ENCODE results near the gene WFIKKN2. TPM values are rescaled to one million over a fixed set of nuclear protein-coding genes. Genes with fewer than 3 reads are reported as not detected.

The WFIKKN2 gene
- polyA plus RNA-seq, 2 of the 4 experiments (the other 2 are of a cell fraction): not detected

GRCh38 chr17:50836826-50837225 is 1.4 kb downstream of the WFIKKN2 start:
- POLR2A ChIA-PET: no interaction called here
- ATAC-seq: no peak

GRCh38 chr17:50837286-50837979 is 2.0 kb downstream of the WFIKKN2 start:
- FAIRE-seq: no peak
- no peak for DNase-seq (ENCODE audit: low read depth in 1 of 2, low spot score in 1 of 2)
- Histone ChIP-seq H3K4me1 (0 out of 3 replicates have a peak, but pooled peaks cover 4% of the 10 kb centered on the region), H3K9me3 (no peaks in the 10 kb centered on the region), H3K27ac (no peak overlapping the region), H3K4me2 (no peak overlapping the region), H3K4me3 (no peak overlapping the region)
- TF ChIP-seq EHMT2 (IDR thresholded peaks at IDR 0.05; ENCODE audit: low read depth) (no peak), HMGXB4 (CRISPR knock-in tag; IDR thresholded peaks at IDR 0.05; ENCODE audit: borderline replicate concordance) (no peak)
- ChIA-PET POLR2A (no interaction called here), CTCF (interaction anchor here (0.8 to 31.4 kb wide), 11 partner anchors 10 to 290 kb away, joined by 3 to 1502 read pairs (median 6); partner anchors contain the start of gene SPATA20)
- no peak for ATAC-seq
- 55% methylated on average over 7 of the region's 7 CpGs for WGBS (ENCODE audit: missing lambda C conversion rate)

More at GRCh38 chr17:50836826-50837225, 1.4 kb downstream of the WFIKKN2 start:
- DNase-seq (ENCODE audit: low read depth in 1 of 2, low spot score in 1 of 2) (no peak), FAIRE-seq (no peak)
- Histone ChIP-seq H3K4me1 (0 out of 3 replicates have a peak, but pooled peaks cover 4% of the 10 kb centered on the region), H3K4me3 (no peak overlapping the region), H3K27ac (no peak overlapping the region), H3K4me2 (no peak overlapping the region), H3K9me3 (no peaks in the 10 kb centered on the region)
- TF ChIP-seq ATOH8 (CRISPR knock-in tag; IDR thresholded peaks at IDR 0.05; ENCODE audit: low read depth) (no peak), FOSL2 (IDR thresholded peaks at IDR 0.05) (no peak), FOSL2 (CRISPR knock-in tag; IDR thresholded peaks at IDR 0.05) (no peak), MAFK (IDR thresholded peaks at IDR 0.05; ENCODE audit: partially characterized antibody) (no peak), RAD21 (conservative IDR thresholded peaks at IDR 0.05 in 1 of 2, IDR thresholded peaks at IDR 0.05 in 1 of 2) (no peak), HOXA7 (CRISPR knock-in tag; IDR thresholded peaks at IDR 0.05) (no peak), FOXS1 (CRISPR knock-in tag; IDR thresholded peaks at IDR 0.05) (no peak), SREBF2 (IDR thresholded peaks at IDR 0.05) (no peak), ZC3H11A (IDR thresholded peaks at IDR 0.05) (no peak), ESRRA (IDR thresholded peaks at IDR 0.05; ENCODE audit: borderline replicate concordance, low read length) (no peak), TP53 (CRISPR knock-in tag; IDR thresholded peaks at IDR 0.05) (no peak), NPAS2 (CRISPR knock-in tag; IDR thresholded peaks at IDR 0.05; ENCODE audit: borderline replicate concordance) (no peak)
- TF ChIP-seq, protein P1, sequence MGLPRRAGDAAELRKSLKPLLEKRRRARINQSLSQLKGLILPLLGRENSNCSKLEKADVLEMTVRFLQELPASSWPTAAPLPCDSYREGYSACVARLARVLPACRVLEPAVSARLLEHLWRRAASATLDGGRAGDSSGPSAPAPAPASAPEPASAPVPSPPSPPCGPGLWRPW (IDR thresholded peaks at IDR 0.05): no peak
- CTCF ChIA-PET: interaction anchor here (0.6 to 31.4 kb wide), 8 partner anchors 10 to 658 kb away, joined by 3 to 1502 read pairs (median 6); partner anchors contain the start of gene SPATA20
- WGBS (ENCODE audit: missing lambda C conversion rate): 81% methylated on average over 11 of the region's 11 CpGs

GRCh38 chr17:50837980-50838954 is 2.9 kb downstream of the WFIKKN2 start:
- H3K9me3 ChIP-seq: no peaks in the 10 kb centered on the region
- no peak for ATAC-seq
- 0 out of 3 replicates have a peak, but pooled peaks cover 4% of the 10 kb centered on the region for H3K4me1 ChIP-seq
- no peak for DNase-seq (ENCODE audit: low read depth in 1 of 2, low spot score in 1 of 2)
- ChIA-PET CTCF (interaction anchor here (0.6 to 31.4 kb wide), 9 partner anchors 9 to 291 kb away, joined by 3 to 1502 read pairs (median 4); partner anchors contain the start of gene SPATA20), POLR2A (interaction anchor here (0.8 kb wide), 1 partner anchor 28 kb away, joined by 3 read pairs; the partner anchor contains the start of gene TOB1)
- H3K4me2 ChIP-seq: no peak overlapping the region
- WGBS (ENCODE audit: missing lambda C conversion rate): 66% methylated on average over 21 of the region's 21 CpGs
- no peak overlapping the region for H3K27ac ChIP-seq
- TF ChIP-seq MYC (IDR thresholded peaks at IDR 0.05; ENCODE audit: borderline replicate concordance, low read length) (no peak), HMGXB4 (CRISPR knock-in tag; IDR thresholded peaks at IDR 0.05; ENCODE audit: borderline replicate concordance) (no peak)
- no peak for FAIRE-seq
- no peak overlapping the region for H3K4me3 ChIP-seq

Data from A549 (cell line).